OCI-LY7 (cell line): ENCODE data around the gene SIN3B. TPM values are rescaled to one million over a fixed set of nuclear protein-coding genes. Genes with fewer than 3 reads are reported as not detected.

ENCODE experiments used
- BruUV-seq: library from RNA; stranded (reverse); fragments of 400-500 nt; replicated peaks from 2 replicates; lab custom pipeline; 2021; lab: Mats Ljungman, UMichigan
- CTCF ChIA-PET: fragments of 300-600 bp; sonication (Branson Sonifier 250); formaldehyde crosslinking; loops from one replicate; lab custom pipeline; 2022; ENCODE audit warnings: antibody characterized with exemption; ENCODE audit not compliant: unreplicated experiment; lab: Charles Lee
- POLR2A ChIA-PET: fragments of 300-600 bp; sonication (Branson Sonifier 250); formaldehyde crosslinking; loops from one replicate; lab custom pipeline; 2022; ENCODE audit warnings: antibody characterized with exemption; lab: Charles Lee
- DNase-seq: peaks from one replicate; pipeline ENCODE4 v3.0.0-alpha.2; 2015; ENCODE audit warnings: low spot score
- H2AFZ ChIP-seq: fragments of 200-600 bp; sonication (generic), shearing (Covaris generic); 2 replicates; pipeline ENCODE4 v1.6.1; 2014; ENCODE audit warnings: mild to moderate bottlenecking, antibody characterized with exemption, low read length, moderate library complexity
- H3K27ac ChIP-seq: fragments of 200-600 bp; sonication (generic); 2 replicates; pipeline ENCODE4 v1.5.1; 2014; ENCODE audit warnings: mixed run types, low read depth, mild to moderate bottlenecking, moderate library complexity, low read length, inconsistent platforms; ENCODE audit not compliant: poor library complexity, severe bottlenecking
- H3K36me3 ChIP-seq: fragments of 200-600 bp; sonication (generic); 2 replicates; pipeline ENCODE4 v1.6.1; 2014; ENCODE audit warnings: mild to moderate bottlenecking, antibody characterized with exemption, low read length, moderate library complexity, mixed read lengths; ENCODE audit not compliant: insufficient read depth
- H3K4me1 ChIP-seq: fragments of 200-600 bp; sonication (generic); 2 replicates; pipeline ENCODE4 v1.5.1; 2014; ENCODE audit warnings: mild to moderate bottlenecking, low read length; ENCODE audit not compliant: insufficient read depth, poor library complexity, severe bottlenecking
- H3K4me2 ChIP-seq: fragments of 200-600 bp; sonication (generic); 2 replicates; pipeline ENCODE4 v1.6.1; 2014; ENCODE audit warnings: mild to moderate bottlenecking, low read length
- H3K4me3 ChIP-seq: fragments of 200-600 bp; sonication (generic); 2 replicates; pipeline ENCODE4 v1.5.1; 2014; ENCODE audit warnings: mild to moderate bottlenecking, low read depth, low read length; ENCODE audit not compliant: poor library complexity, severe bottlenecking
- H3K79me2 ChIP-seq: fragments of 200-600 bp; sonication (generic); 2 replicates; pipeline ENCODE4 v1.6.1; 2016; ENCODE audit warnings: low read depth, mild to moderate bottlenecking, low read length, moderate library complexity, mixed read lengths; ENCODE audit not compliant: insufficient read depth
- H3K9me2 ChIP-seq: fragments of 200-600 bp; sonication (generic); 2 replicates; pipeline ENCODE4 v1.6.1; 2016; ENCODE audit warnings: mild to moderate bottlenecking, low read length, mixed read lengths; ENCODE audit not compliant: insufficient read depth
- H3K9me3 ChIP-seq: fragments of 200-600 bp; sonication (generic); 2 replicates; pipeline ENCODE4 v1.6.1; 2014; ENCODE audit warnings: mild to moderate bottlenecking, mixed run types, low read length, mixed read lengths
- H4K20me1 ChIP-seq: fragments of 200-600 bp; sonication (generic); 2 replicates; pipeline ENCODE4 v1.6.1; 2014; ENCODE audit warnings: mild to moderate bottlenecking, antibody characterized with exemption, low read length, moderate library complexity, mixed read lengths; ENCODE audit not compliant: insufficient read depth
- EZH2phosphoT487 ChIP-seq: fragments of 200-600 bp; sonication (generic); IDR thresholded peaks from 2 replicates; pipeline ENCODE4 v1.6.1; 2018; ENCODE audit warnings: low read depth, borderline replicate concordance, mild to moderate bottlenecking, mixed run types, antibody characterized with exemption, low read length, moderate library complexity, mixed read lengths
- intact Hi-C: fragments of 100-400 bp; cut with micrococcal nuclease; formaldehyde crosslinking; loops from one replicate; pipeline ENCODE4 v1.10.0; 2022; ENCODE audit not compliant: unreplicated experiment
- total RNA-seq, 2 experiments: library from RNA; depleted of rRNA in 1 of 2; stranded (reverse); fragments of >200 nt in 1 of 2; shearing (Covaris generic) in 1 of 2; gene quantifications; 2 replicates each; pipeline ENCODE4 v1.2.3, GENCODE V29; 2014 to 2022
- TF ChIP-seq, protein P1 (sequence below): fragments of 200-600 bp; sonication (generic); conservative IDR thresholded peaks from 2 replicates; pipeline ENCODE4 v1.5.1; 2014; ENCODE audit warnings: mild to moderate bottlenecking, antibody characterized with exemption, low read length, moderate library complexity, mixed read lengths

Gene SIN3B
- total RNA-seq, 2 experiments from 2014 or later: 19.4 to 45.4 TPM

- DNase-seq: no peak
- H3K9me3 ChIP-seq: peaks cover 11% of the 10 kb centered on the region; the same call in 1 of the 2 replicates
- no peak overlapping the region for H3K4me3 ChIP-seq
- H3K27ac ChIP-seq: no peak overlapping the region
- no peak overlapping the region for H2AFZ ChIP-seq
- TF ChIP-seq, protein P1, sequence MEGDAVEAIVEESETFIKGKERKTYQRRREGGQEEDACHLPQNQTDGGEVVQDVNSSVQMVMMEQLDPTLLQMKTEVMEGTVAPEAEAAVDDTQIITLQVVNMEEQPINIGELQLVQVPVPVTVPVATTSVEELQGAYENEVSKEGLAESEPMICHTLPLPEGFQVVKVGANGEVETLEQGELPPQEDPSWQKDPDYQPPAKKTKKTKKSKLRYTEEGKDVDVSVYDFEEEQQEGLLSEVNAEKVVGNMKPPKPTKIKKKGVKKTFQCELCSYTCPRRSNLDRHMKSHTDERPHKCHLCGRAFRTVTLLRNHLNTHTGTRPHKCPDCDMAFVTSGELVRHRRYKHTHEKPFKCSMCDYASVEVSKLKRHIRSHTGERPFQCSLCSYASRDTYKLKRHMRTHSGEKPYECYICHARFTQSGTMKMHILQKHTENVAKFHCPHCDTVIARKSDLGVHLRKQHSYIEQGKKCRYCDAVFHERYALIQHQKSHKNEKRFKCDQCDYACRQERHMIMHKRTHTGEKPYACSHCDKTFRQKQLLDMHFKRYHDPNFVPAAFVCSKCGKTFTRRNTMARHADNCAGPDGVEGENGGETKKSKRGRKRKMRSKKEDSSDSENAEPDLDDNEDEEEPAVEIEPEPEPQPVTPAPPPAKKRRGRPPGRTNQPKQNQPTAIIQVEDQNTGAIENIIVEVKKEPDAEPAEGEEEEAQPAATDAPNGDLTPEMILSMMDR: no peak
- no peak for TF ChIP-seq EZH2phosphoT487
- H3K4me2 ChIP-seq: no peak overlapping the region
- peaks cover 5% of the 10 kb centered on the region for H3K36me3 ChIP-seq
- intact Hi-C loops: no loop called here
- no peaks in the 10 kb centered on the region for H3K79me2 ChIP-seq
- H4K20me1 ChIP-seq: no peaks in the 10 kb centered on the region
- no peaks in the 10 kb centered on the region for H3K9me2 ChIP-seq
- CTCF ChIA-PET: no interaction called here
- H3K4me1 ChIP-seq: no peaks in the 10 kb centered on the region
- POLR2A ChIA-PET: interaction anchor here (0.6 kb wide), 1 partner anchor 105 kb away, joined by 4 read pairs; no protein-coding TSS in a partner anchor
- no TSS peak for BruUV-seq
Observed at GRCh38 chr19:16885166-16885565, 56.0 kb downstream of the SIN3B start.

DNA sequence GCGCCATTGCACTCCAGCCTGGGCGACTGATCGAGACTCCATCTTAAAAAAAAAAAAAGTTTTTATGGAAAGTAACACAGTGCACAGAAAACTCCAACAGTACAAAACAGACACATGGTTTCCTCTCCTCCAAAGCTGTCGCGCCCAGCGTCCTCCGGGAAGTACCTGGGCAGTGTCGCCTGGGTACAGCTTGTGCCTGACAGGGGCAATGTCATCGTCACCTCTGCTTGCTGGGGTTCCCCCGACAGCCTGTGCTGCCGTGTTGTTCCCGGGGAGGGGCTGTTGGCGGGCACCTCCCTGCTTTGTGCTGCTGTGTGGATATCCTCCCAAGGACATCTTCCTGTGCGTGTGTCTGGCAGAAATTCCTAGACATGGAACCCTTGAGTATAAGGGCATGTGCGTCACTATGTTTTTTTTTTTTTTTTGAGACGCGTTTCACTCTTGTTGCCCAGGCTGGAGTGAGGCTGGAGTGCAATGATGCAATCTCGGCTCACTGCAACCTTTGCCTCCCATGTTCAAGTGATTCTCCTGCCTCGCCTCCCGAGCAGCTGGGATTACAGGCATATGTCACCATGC is 57.2 kb downstream of the SIN3B start:
- no TSS peak for BruUV-seq
- intact Hi-C loops: no loop called here
- Histone ChIP-seq H3K4me1 (peaks cover 4% of the 10 kb centered on the region), H3K9me2 (no peaks in the 10 kb centered on the region), H3K4me3 (no peak overlapping the region), H3K79me2 (no peaks in the 10 kb centered on the region), H3K27ac (no peak overlapping the region), H3K36me3 (peaks cover under 1% of the 10 kb centered on the region; the same call in 1 of the 2 replicates), H3K9me3 (peaks cover 11% of the 10 kb centered on the region; the same call in 1 of the 2 replicates), H2AFZ (no peak overlapping the region), H3K4me2 (no peak overlapping the region), H4K20me1 (no peaks in the 10 kb centered on the region)
- ChIA-PET CTCF (no interaction called here), POLR2A (interaction anchor here (0.7 to 1.2 kb wide), 2 partner anchors 15 to 70 kb away, joined by 3 to 6 read pairs; no protein-coding TSS in a partner anchor)
- TF ChIP-seq, protein P1: no peak
- no peak for TF ChIP-seq EZH2phosphoT487
- no peak for DNase-seq
